ENCODE measurements around the gene CECR2.

CECR2 gene

GRCh38 chr22:17412232-17412631 lies 43.0 kb downstream of the CECR2 start:
- no peak overlapping the region for H2AFZ ChIP-seq (ENCODE audit: low read length)
- H3K36me3 ChIP-seq (replicated peaks; ENCODE audit: insufficient read depth, low read length), result no peaks in the 10 kb centered on the region
- no peak for DNase-seq
- H3K4me3 ChIP-seq (ENCODE audit: low read length), result no peak overlapping the region
- TF ChIP-seq EZH2 (optimal IDR thresholded peaks at IDR 0.05; ENCODE audit: low read depth, low read length) (no peak), EZH2phosphoT487 (IDR thresholded peaks at IDR 0.05; ENCODE audit: low read length) (no peak), CTCF (IDR thresholded peaks at IDR 0.05; ENCODE audit: low read length) (no peak)
- no peaks in the 10 kb centered on the region for H4K20me1 ChIP-seq (ENCODE audit: insufficient read depth, low read length)
- no peak overlapping the region for H3K27ac ChIP-seq (ENCODE audit: low read length)
- H3K4me2 ChIP-seq (ENCODE audit: low read depth, low read length), result no peak overlapping the region
- H3F3A ChIP-seq (ENCODE audit: insufficient read depth, low read length), result no peaks in the 10 kb centered on the region
- H3K79me2 ChIP-seq (ENCODE audit: low read length), result no peaks in the 10 kb centered on the region
- H3K27me3 ChIP-seq (replicated peaks; ENCODE audit: insufficient read depth, low read length), result no peaks in the 10 kb centered on the region
- H3K9me2 ChIP-seq (replicated peaks; ENCODE audit: insufficient read depth, low read length), result no peaks in the 10 kb centered on the region
- H3K9me3 ChIP-seq (replicated peaks; ENCODE audit: insufficient read depth, low read length), result no peaks in the 10 kb centered on the region
- H3K4me1 ChIP-seq (ENCODE audit: low read length), result no peaks in the 10 kb centered on the region
- H3K9ac ChIP-seq (ENCODE audit: low read length), result no peak overlapping the region

- Histone ChIP-seq H3K4me2 (ENCODE audit: low read depth, low read length) (no peak overlapping the region), H3K4me3 (ENCODE audit: low read length) (no peak overlapping the region), H3K9ac (ENCODE audit: low read length) (no peak overlapping the region), H3F3A (ENCODE audit: insufficient read depth, low read length) (no peaks in the 10 kb centered on the region), H3K79me2 (ENCODE audit: low read length) (no peaks in the 10 kb centered on the region), H3K27ac (ENCODE audit: low read length) (no peak overlapping the region), H3K9me2 (replicated peaks; ENCODE audit: insufficient read depth, low read length) (no peaks in the 10 kb centered on the region), H3K4me1 (ENCODE audit: low read length) (no peaks in the 10 kb centered on the region), H3K27me3 (replicated peaks; ENCODE audit: insufficient read depth, low read length) (no peaks in the 10 kb centered on the region), H2AFZ (ENCODE audit: low read length) (no peak overlapping the region), H4K20me1 (ENCODE audit: insufficient read depth, low read length) (no peaks in the 10 kb centered on the region), H3K9me3 (replicated peaks; ENCODE audit: insufficient read depth, low read length) (no peaks in the 10 kb centered on the region), H3K36me3 (replicated peaks; ENCODE audit: insufficient read depth, low read length) (no peaks in the 10 kb centered on the region)
- no peak for TF ChIP-seq CTCF (IDR thresholded peaks at IDR 0.05; ENCODE audit: low read length)
- TF ChIP-seq EZH2phosphoT487 (IDR thresholded peaks at IDR 0.05; ENCODE audit: low read length), result no peak
- TF ChIP-seq EZH2 (optimal IDR thresholded peaks at IDR 0.05; ENCODE audit: low read depth, low read length), result no peak
- DNase-seq, result no peak
Measured at GRCh38 chr22:17418890-17419324, 49.6 kb downstream of the CECR2 start.

GRCh38 chr22:17419348-17419747 lies 50.1 kb downstream of the CECR2 start:
- TF ChIP-seq EZH2 (optimal IDR thresholded peaks at IDR 0.05; ENCODE audit: low read depth, low read length), result no peak
- no peak for TF ChIP-seq CTCF (IDR thresholded peaks at IDR 0.05; ENCODE audit: low read length)
- no peak for TF ChIP-seq EZH2phosphoT487 (IDR thresholded peaks at IDR 0.05; ENCODE audit: low read length)
- no peak overlapping the region for H3K4me3 ChIP-seq (ENCODE audit: low read length)
- H3K4me2 ChIP-seq (ENCODE audit: low read depth, low read length), result no peak overlapping the region
- no peak overlapping the region for H3K9ac ChIP-seq (ENCODE audit: low read length)
- H3K36me3 ChIP-seq (replicated peaks; ENCODE audit: insufficient read depth, low read length), result no peaks in the 10 kb centered on the region
- no peaks in the 10 kb centered on the region for H3K4me1 ChIP-seq (ENCODE audit: low read length)
- no peaks in the 10 kb centered on the region for H3K79me2 ChIP-seq (ENCODE audit: low read length)
- no peaks in the 10 kb centered on the region for H3K9me3 ChIP-seq (replicated peaks; ENCODE audit: insufficient read depth, low read length)
- no peak overlapping the region for H3K27ac ChIP-seq (ENCODE audit: low read length)
- DNase-seq, result no peak
- H3K27me3 ChIP-seq (replicated peaks; ENCODE audit: insufficient read depth, low read length), result no peaks in the 10 kb centered on the region
- no peaks in the 10 kb centered on the region for H3K9me2 ChIP-seq (replicated peaks; ENCODE audit: insufficient read depth, low read length)
- H3F3A ChIP-seq (ENCODE audit: insufficient read depth, low read length), result no peaks in the 10 kb centered on the region
- no peaks in the 10 kb centered on the region for H4K20me1 ChIP-seq (ENCODE audit: insufficient read depth, low read length)
- H2AFZ ChIP-seq (ENCODE audit: low read length), result no peak overlapping the region
